H1 (cell line): ENCODE data around the gene MYO15B. TPM values are rescaled to one million over a fixed set of nuclear protein-coding genes. Genes with fewer than 3 reads are reported as not detected.

Experiments
- ATF2 ChIP-seq: IDR thresholded peaks from 2 replicates; pipeline ENCODE4 v1.6.1; 2012; ENCODE audit warnings: low read length, inconsistent platforms
- polyA plus RNA-seq, 7 experiments: library from polyadenylated mRNA; depleted of rRNA in 3 of 7; stranded (reverse) in 5 of 7; unstranded in 2 of 7; fragments of >200 nt in 5 of 7; fragments of 200-250 nt in 2 of 7; gene quantifications; 1 replicate in 5 of 7; 2 replicates in 1 of 7; 4 replicates in 1 of 7; pipeline versions ENCODE4 v1.2.1 to v1.2.3, GENCODE V29; 2011 to 2013; ENCODE audit warnings: missing spikeins in 2 of 7, mixed read lengths in 2 of 7
- total RNA-seq: library from RNA; stranded (reverse); fragmentation: NEBNext Ultra II Directional; extraction: Animal tissue kit (Norgen Biotek cat#: 25700); gene quantifications from 2 replicates; pipeline ENCODE4 v1.2.1, GENCODE V29; 2021

MYO15B gene
- total and polyA plus RNA-seq, 2 of the 8 experiments (the other 6 are each of a cell fraction or from before 2014, with no cell fraction given): 7.1 to 11.2 TPM

DNA sequence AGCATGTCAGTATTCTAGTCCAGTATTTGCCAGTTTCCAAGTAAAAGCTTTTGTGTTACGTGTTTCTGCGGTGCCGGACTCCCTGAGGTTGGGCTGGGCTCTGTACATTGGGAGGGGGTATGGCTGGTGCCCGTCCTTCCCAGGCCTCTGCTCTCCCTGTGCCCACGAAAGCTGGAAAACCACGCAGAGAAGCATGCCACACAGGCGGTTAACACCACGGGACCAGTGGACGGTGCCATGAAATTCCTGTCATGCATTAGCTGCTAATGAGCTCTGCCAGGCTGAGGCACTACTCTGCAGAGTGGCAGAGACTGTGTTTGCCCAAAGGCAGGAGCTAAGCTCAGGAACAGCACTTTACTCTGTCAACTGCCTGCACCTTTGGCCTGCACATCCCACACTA lies 53.7 kb downstream of the MYO15B start (continued):
- TF ChIP-seq ATF2: no peak
- TF ChIP-seq, all 59 proteins: peak for 0
